Hypothalamus (tissue), 51 donors: Measurements from ENCODE around the gene MEI1.
"Not testable (repeated sequence)": the region's sequence is repeated elsewhere in the genome, so short reads cannot be mapped to it uniquely, and the experiment has no call there.

ENCODE experiments used
- DNase-seq, 51 donors: peaks; one replicate each; lab custom pipeline; 2025; lab: John Stamatoyannopoulos, UW

MEI1 gene

GRCh38 chr22:41834005-41834944, 135.0 kb downstream of the MEI1 start:
- peak in 1 of 51 donors; percentile 36 for DNase-seq

- not testable (repeated sequence) for DNase-seq
Measured at GRCh38 chr22:41835462-41835861, 136.2 kb downstream of the MEI1 start.

GRCh38 chr22:41836551-41836950, 137.2 kb downstream of the MEI1 start:
- no peak for DNase-seq

- no peak for DNase-seq
Measured at GRCh38 chr22:41838842-41839618, 139.7 kb downstream of the MEI1 start.

GRCh38 chr22:41840216-41840615, 140.9 kb downstream of the MEI1 start:
- DNase-seq: no peak

GRCh38 chr22:41841085-41841712, 141.9 kb downstream of the MEI1 start:
- DNase-seq: no peak

GRCh38 chr22:41842996-41843970, 144.0 kb downstream of the MEI1 start:
- DNase-seq: no peak

GRCh38 chr22:41844036-41844435, 144.7 kb downstream of the MEI1 start:
- no peak for DNase-seq

- DNase-seq: no peak
Measured at GRCh38 chr22:41844513-41844912, 145.2 kb downstream of the MEI1 start.

GRCh38 chr22:41845380-41846267, 146.3 kb downstream of the MEI1 start:
- DNase-seq: no peak

- no peak for DNase-seq
Measured at GRCh38 chr22:41846268-41846987, 147.1 kb downstream of the MEI1 start.

GRCh38 chr22:41847300-41847699, 148.0 kb downstream of the MEI1 start:
- no peak for DNase-seq

- DNase-seq: no peak
Measured at GRCh38 chr22:41848468-41848867, 149.2 kb downstream of the MEI1 start.
